Lung (tissue), 12 donors: ENCODE results near the gene SREK1IP1. TPM values are rescaled to one million over a fixed set of nuclear protein-coding genes. Genes with fewer than 3 reads are reported as not detected.
"Not testable (repeated sequence)": the region's sequence is repeated elsewhere in the genome, so short reads cannot be mapped to it uniquely, and the experiment has no call there.

ENCODE experiments used
- ATAC-seq: fragments of 200-7000 bp; cut with Tn5 transposase; one replicate; pipeline ENCODE4 v1.9.1; 2020; ENCODE audit warnings: moderate number of reproducible peaks; ENCODE audit not compliant: insufficient read depth, low FRiP score
- DNase-seq, 3 donors: peaks; one replicate each; pipeline ENCODE4 v3.0.0-alpha.2; 2013 to 2017
- H3K27ac ChIP-seq, 2 donors: one replicate each; pipeline ENCODE4 v1.5.1; 2013; ENCODE audit warnings: mild to moderate bottlenecking in 2 of 2, moderate library complexity in 2 of 2, control low read depth in 1 of 2, inconsistent platforms in 1 of 2, low read depth in 1 of 2, low read length in 1 of 2
- H3K27me3 ChIP-seq, 3 donors: one replicate each; pipeline ENCODE4 v1.5.1; 2013; ENCODE audit warnings: low read length in 2 of 3; ENCODE audit not compliant: control insufficient read depth in 3 of 3, insufficient read depth in 3 of 3
- H3K36me3 ChIP-seq, 4 donors: one replicate each; pipeline ENCODE4 v1.5.1; 2013; ENCODE audit warnings: low read length in 4 of 4, mild to moderate bottlenecking in 1 of 4, moderate library complexity in 1 of 4; ENCODE audit not compliant: control insufficient read depth in 4 of 4, insufficient read depth in 4 of 4
- H3K4me1 ChIP-seq, 5 donors: one replicate each; pipeline ENCODE4 v1.5.1; 2013; ENCODE audit warnings: low read length in 5 of 5, mild to moderate bottlenecking in 2 of 5, moderate library complexity in 1 of 5; ENCODE audit not compliant: control insufficient read depth in 5 of 5, insufficient read depth in 5 of 5
- H3K4me3 ChIP-seq: one replicate; pipeline ENCODE4 v1.5.1; 2013; ENCODE audit warnings: mild to moderate bottlenecking, control low read depth, moderate library complexity
- H3K9ac ChIP-seq, 2 donors: one replicate each; pipeline ENCODE4 v1.5.1; 2013; ENCODE audit warnings: low read length in 2 of 2, control low read depth in 1 of 2; ENCODE audit not compliant: insufficient read depth in 1 of 2
- H3K9me3 ChIP-seq, 4 donors: one replicate each; pipeline ENCODE4 v1.5.1; 2013; ENCODE audit warnings: low read length in 3 of 4, mild to moderate bottlenecking in 1 of 4, moderate library complexity in 1 of 4; ENCODE audit not compliant: control insufficient read depth in 4 of 4, insufficient read depth in 3 of 4
- CTCF ChIP-seq: IDR thresholded peaks from 2 replicates; pipeline ENCODE4 v1.5.1; 2012; ENCODE audit warnings: mild to moderate bottlenecking; ENCODE audit errors: control extremely low read depth, extremely low read depth
- WGBS, 2 donors: extraction: QIAGEN DNeasy Blood & Tissue Kit; methylation state at CpG; one replicate each; pipeline ENCODE4 v1.1.7; 2013; 5-methylcytosine and 5-hydroxymethylcytosine counted together
- polyA plus RNA-seq, 2 donors: library from polyadenylated mRNA; stranded (reverse); fragments of 200-250 nt; gene quantifications; one replicate each; pipeline ENCODE4 v1.2.1, GENCODE V29; 2013
- total RNA-seq, 2 donors: library from RNA; depleted of rRNA in 1 of 2; stranded (reverse); fragments of >200 nt in 1 of 2; gene quantifications; one replicate each; pipeline ENCODE4 v1.2.1, GENCODE V29; 2014 to 2021
- donor health status: control.
- donor health status: control.
- donor health status: Bipolar disorder and iron deficiency.
- donor health status: healthy.
- donor health status: DM: yes; HTN: yes; CAD: no.

The SREK1IP1 gene
- total and polyA plus RNA-seq, 4 donors, result 10.8 to 17.0 (median 16.2) TPM

DNA sequence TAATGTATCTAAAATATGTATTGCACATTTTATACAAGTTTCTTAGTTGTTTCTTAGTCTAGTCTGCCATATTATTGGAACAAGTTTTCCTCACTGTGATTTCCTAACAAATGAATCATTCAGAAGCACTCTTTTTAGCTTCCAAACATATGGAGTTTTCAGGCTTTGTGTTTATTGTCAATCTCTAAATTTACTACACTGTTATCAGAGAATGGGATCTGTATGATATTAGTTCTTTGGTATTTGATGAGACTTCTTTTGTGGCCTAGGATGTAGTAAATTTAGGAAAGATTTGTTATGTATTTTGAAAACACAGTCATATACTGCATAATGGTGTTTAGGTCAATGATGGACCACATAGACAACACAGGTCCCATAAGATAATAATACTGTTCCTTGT is 25.7 kb downstream of the SREK1IP1 start:
- H3K9me3 ChIP-seq, result no peaks in the 10 kb centered on the region
- no peak for DNase-seq
- H3K4me1 ChIP-seq, result peaks cover 0 to 3% (median 0%) of the 10 kb centered on the region in 5 donors
- no peak for TF ChIP-seq CTCF
- no peak overlapping the region for H3K4me3 ChIP-seq
- no peak overlapping the region for H3K27ac ChIP-seq
- no peak for ATAC-seq
- no peaks in the 10 kb centered on the region for H3K27me3 ChIP-seq
- peaks cover 2 to 12% (median 9%) of the 10 kb centered on the region in 4 donors for H3K36me3 ChIP-seq
- no peak overlapping the region for H3K9ac ChIP-seq

GRCh38 chr5:64742411-64742810 is 26.1 kb downstream of the SREK1IP1 start:
- Histone ChIP-seq H3K4me1 (peaks cover 0 to 3% (median 0%) of the 10 kb centered on the region in 5 donors), H3K27me3 (no peaks in the 10 kb centered on the region), H3K36me3 (peaks cover 2 to 12% (median 9%) of the 10 kb centered on the region in 4 donors), H3K9me3 (no peaks in the 10 kb centered on the region), H3K9ac (no peak overlapping the region), H3K27ac (no peak overlapping the region), H3K4me3 (no peak overlapping the region)
- WGBS, 2 donors, result 95% methylated on average over 1 of the region's 1 CpG
- TF ChIP-seq CTCF, result no peak
- DNase-seq (no peak), ATAC-seq (no peak)

DNA sequence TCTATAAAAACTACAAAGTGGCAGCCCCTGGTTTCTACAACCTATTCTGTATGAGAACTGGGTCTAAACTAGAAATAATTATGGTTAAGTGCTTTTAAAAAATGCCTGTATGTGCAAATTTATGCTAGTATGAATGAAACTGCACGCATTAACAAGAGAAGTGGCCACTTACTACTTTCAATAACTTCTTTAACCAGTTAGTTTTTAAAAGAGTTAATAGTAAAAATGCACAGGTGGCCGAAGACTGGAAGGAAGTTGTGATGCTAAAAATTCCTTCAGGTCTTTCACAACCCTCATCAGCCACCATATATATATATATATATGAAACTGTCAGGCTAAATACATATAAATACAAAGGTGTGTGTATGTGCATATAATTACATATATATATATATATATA is 41.3 kb downstream of the SREK1IP1 start:
- 82 to 90% methylated on average over 2 of the region's 2 CpGs for WGBS, 2 donors
- Histone ChIP-seq H3K9ac (no peak overlapping the region), H3K4me1 (no peaks in the 10 kb centered on the region), H3K9me3 (no peaks in the 10 kb centered on the region), H3K4me3 (no peak overlapping the region), H3K27me3 (no peaks in the 10 kb centered on the region), H3K27ac (no peak overlapping the region), H3K36me3 (peaks cover 2 to 16% (median 8%) of the 10 kb centered on the region in 4 donors)
- no peak for TF ChIP-seq CTCF
- DNase-seq, result no peak
- no peak for ATAC-seq

DNA sequence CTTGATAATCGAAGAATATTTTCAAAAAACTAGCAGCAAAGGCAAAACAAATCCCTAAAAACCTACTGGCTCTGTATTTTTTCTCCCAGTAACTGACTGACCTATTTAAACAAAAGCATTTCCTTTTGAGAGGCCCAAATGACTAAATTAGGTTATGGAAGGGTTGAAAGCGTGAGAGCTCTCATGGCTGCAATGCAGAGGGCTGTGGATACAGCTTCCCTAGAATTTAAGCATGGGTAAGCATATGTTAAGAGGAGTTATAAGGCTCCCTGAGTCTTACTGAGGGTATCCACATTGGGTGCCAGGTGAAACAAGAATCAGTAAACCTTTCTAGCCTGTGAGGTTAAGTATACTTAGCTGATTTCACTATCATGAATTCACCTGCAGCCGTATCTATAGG is 45.9 kb downstream of the SREK1IP1 start:
- H3K9ac ChIP-seq, result no peak overlapping the region
- no peaks in the 10 kb centered on the region for H3K27me3 ChIP-seq
- H3K27ac ChIP-seq, result no peak overlapping the region
- TF ChIP-seq CTCF, result no peak
- WGBS, 2 donors, result 77 to 99% methylated on average over 3 of the region's 3 CpGs
- H3K36me3 ChIP-seq, result peaks cover 4 to 13% (median 7%) of the 10 kb centered on the region in 4 donors
- no peak overlapping the region for H3K4me3 ChIP-seq
- no peaks in the 10 kb centered on the region for H3K9me3 ChIP-seq
- DNase-seq, result no peak
- ATAC-seq, result no peak
- H3K4me1 ChIP-seq, result no peaks in the 10 kb centered on the region

- not testable (repeated sequence) for ATAC-seq, DNase-seq, H3K4me3 ChIP-seq, H3K9me3 ChIP-seq, H3K4me1 ChIP-seq, H3K36me3 ChIP-seq, H3K27me3 ChIP-seq, H3K9ac ChIP-seq, H3K27ac ChIP-seq
- WGBS, 2 donors, result 79 to 90% methylated on average over 10 to 12 of the region's 16 CpGs
Observed at GRCh38 chr5:64714495-64714894, 54.0 kb downstream of the SREK1IP1 start.
